Panc1 (cell line): ENCODE measurements around the gene SALL3. TPM values are rescaled to one million over a fixed set of nuclear protein-coding genes. Genes with fewer than 3 reads are reported as not detected.

Source experiments
- ATAC-seq: fragments of 200-7000 bp; cut with Tn5 transposase; 2 replicates; pipeline ENCODE4 v1.9.1; 2020; ENCODE audit warnings: mild to moderate bottlenecking, moderate library complexity
- BruUV-seq: library from RNA; stranded (reverse); fragments of 400-500 nt; replicated peaks from 2 replicates; lab custom pipeline; 2021; lab: Mats Ljungman, UMichigan
- CTCF ChIA-PET: fragments of 300-600 bp; sonication (Branson Sonifier 250); formaldehyde crosslinking; loops from one replicate; lab custom pipeline; 2022; ENCODE audit warnings: antibody characterized with exemption; lab: Charles Lee
- POLR2A ChIA-PET: fragments of 300-600 bp; sonication (Branson Sonifier 250); formaldehyde crosslinking; loops from one replicate; lab custom pipeline; 2022; ENCODE audit warnings: antibody characterized with exemption; lab: Charles Lee
- DNase-seq: peaks from one replicate; pipeline ENCODE4 v3.0.0-alpha.2; 2010; ENCODE audit warnings: low read depth, low spot score
- H3K27ac ChIP-seq: 2 replicates; pipeline ENCODE4 v1.5.1; 2011; ENCODE audit warnings: mild to moderate bottlenecking, low read length, inconsistent platforms
- H3K27me3 ChIP-seq: fragments of 200-500 bp; sonication (Bioruptor generic); 2 replicates; pipeline ENCODE4 v1.6.0; 2014; ENCODE audit warnings: low read length, inconsistent platforms; ENCODE audit not compliant: control insufficient read depth, insufficient read depth
- H3K36me3 ChIP-seq: fragments of 200-500 bp; sonication (Bioruptor generic); 2 replicates; pipeline ENCODE4 v1.5.1; 2014; ENCODE audit warnings: inconsistent platforms, mild to moderate bottlenecking, low read length, moderate library complexity; ENCODE audit not compliant: control insufficient read depth, insufficient read depth
- H3K4me1 ChIP-seq: 2 replicates; pipeline ENCODE4 v1.5.1; 2011; ENCODE audit warnings: inconsistent platforms, mild to moderate bottlenecking, low read length, moderate library complexity; ENCODE audit not compliant: control insufficient read depth, insufficient read depth
- H3K4me3 ChIP-seq, 2 experiments: 2 replicates each; pipeline ENCODE4 v1.5.1; 2011 to 2012; ENCODE audit warnings: low read depth in 2 of 2, low read length in 2 of 2, mild to moderate bottlenecking in 2 of 2, inconsistent platforms in 1 of 2, moderate library complexity in 1 of 2
- H3K9me3 ChIP-seq: fragments of 200-500 bp; sonication (Bioruptor generic); 2 replicates; pipeline ENCODE4 v1.5.1; 2014; ENCODE audit warnings: low read depth, mild to moderate bottlenecking, inconsistent platforms, low read length, moderate library complexity; ENCODE audit not compliant: control insufficient read depth, insufficient read depth
- CTCF ChIP-seq: fragments of 450-650 bp; IDR thresholded peaks from 2 replicates; pipeline ENCODE4 v1.5.1; 2017; ENCODE audit warnings: mild to moderate bottlenecking
- POLR2AphosphoS5 ChIP-seq: IDR thresholded peaks from 2 replicates; pipeline ENCODE4 v1.6.1; 2012; ENCODE audit warnings: mild to moderate bottlenecking, low read depth, low read length, moderate library complexity
- REST ChIP-seq, 2 experiments: IDR thresholded peaks; 2 replicates each; pipeline ENCODE4 v1.6.1; 2011 to 2012; ENCODE audit warnings: low read depth in 2 of 2, control low read depth in 1 of 2, low read length in 1 of 2, mild to moderate bottlenecking in 1 of 2, moderate library complexity in 1 of 2; ENCODE audit not compliant: insufficient read depth in 1 of 2
- SIN3A ChIP-seq: IDR thresholded peaks from 2 replicates; pipeline ENCODE4 v1.6.1; 2012; ENCODE audit warnings: low read depth, mild to moderate bottlenecking, low read length, moderate library complexity, borderline replicate concordance; ENCODE audit not compliant: insufficient read depth
- TCF7L2 ChIP-seq: IDR thresholded peaks from 2 replicates; pipeline ENCODE4 v1.6.1; 2011; ENCODE audit warnings: mild to moderate bottlenecking, low read depth, low read length, inconsistent platforms
- in situ Hi-C: cut with HindIII; loops from 2 replicates; pipeline ENCODE4 v1.10.0; 2016; ENCODE audit warnings: low sequenced_read_pairs, low pct_unique_long_range_greater_than_20kb
- intact Hi-C: fragments of 100-400 bp; cut with micrococcal nuclease; formaldehyde crosslinking; loops from one replicate; pipeline ENCODE4 v1.10.0; 2022; ENCODE audit not compliant: unreplicated experiment
- total RNA-seq: library from RNA; stranded (reverse); gene quantifications from one replicate; pipeline ENCODE4 v1.2.1, GENCODE V29; 2021; ENCODE audit not compliant: unreplicated experiment

SALL3 gene
- total RNA-seq, 1 experiment from 2014 or later = not detected

- TF ChIP-seq REST (IDR thresholded peaks at IDR 0.05; ENCODE audit: insufficient read depth in 1 of 2, low read depth in 2 of 2, low read length in 1 of 2) = no peak
- no peak for TF ChIP-seq POLR2AphosphoS5
- TF ChIP-seq SIN3A = no peak
- TF ChIP-seq CTCF = no peak
- TF ChIP-seq TCF7L2 = no peak
- peaks cover 23% of the 10 kb centered on the region for H3K27me3 ChIP-seq
- in situ Hi-C loops = no loop called here
Measured at GRCh38 chr18:79006106-79006795, 26.6 kb downstream of the SALL3 start.

GRCh38 chr18:79007440-79007839, 27.8 kb downstream of the SALL3 start:
- ATAC-seq (no peak), DNase-seq (no peak)
- in situ Hi-C loops = no loop called here
- TF ChIP-seq SIN3A (no peak), REST (IDR thresholded peaks at IDR 0.05; ENCODE audit: insufficient read depth in 1 of 2, low read depth in 2 of 2, low read length in 1 of 2) (no peak), POLR2AphosphoS5 (no peak), TCF7L2 (no peak), CTCF (no peak)
- H3K4me1 ChIP-seq = no peaks in the 10 kb centered on the region
- ChIA-PET POLR2A (interaction anchor here (0.7 kb wide), 1 partner anchor 240 kb away, joined by 3 read pairs; no protein-coding TSS in a partner anchor), CTCF (no interaction called here)
- H3K27ac ChIP-seq = no peak overlapping the region
- no peaks in the 10 kb centered on the region for H3K36me3 ChIP-seq
- no TSS peak for BruUV-seq
- intact Hi-C loops = no loop called here
- no peak overlapping the region for H3K4me3 ChIP-seq
- H3K27me3 ChIP-seq = peaks cover 23% of the 10 kb centered on the region
- no peaks in the 10 kb centered on the region for H3K9me3 ChIP-seq

More at GRCh38 chr18:79006106-79006795, 26.6 kb downstream of the SALL3 start:
- no peak overlapping the region for H3K27ac ChIP-seq
- H3K4me1 ChIP-seq = no peaks in the 10 kb centered on the region
- CTCF ChIA-PET = no interaction called here
- DNase-seq (no peak), ATAC-seq (no peak)
- H3K4me3 ChIP-seq = no peak overlapping the region
- POLR2A ChIA-PET = no interaction called here
- no peaks in the 10 kb centered on the region for H3K9me3 ChIP-seq
- H3K36me3 ChIP-seq = no peaks in the 10 kb centered on the region
- no TSS peak for BruUV-seq
- intact Hi-C loops = no loop called here
